ENCODE data around the gene LRMDA. TPM values are rescaled to one million over a fixed set of nuclear protein-coding genes. Genes with fewer than 3 reads are reported as not detected.

The LRMDA gene
- total RNA-seq, 1 donor from 2014 or later = 18.7 TPM

- no peak for TF ChIP-seq CTCF (IDR thresholded peaks at IDR 0.05; ENCODE audit: insufficient read depth, low read length, poor library complexity, severe bottlenecking)
- DNase-seq (ENCODE audit: low read depth) = no peak
- Histone ChIP-seq H3K4me3 (ENCODE audit: low read depth, low read length) (no peak overlapping the region), H3K27me3 (ENCODE audit: control insufficient read depth, insufficient read depth, low read length) (no peaks in the 10 kb centered on the region), H3K36me3 (ENCODE audit: control insufficient read depth, insufficient read depth, low read length) (no peaks in the 10 kb centered on the region)
Measured at GRCh38 chr10:75466886-75467285, 35.5 kb downstream of the LRMDA start.

DNA sequence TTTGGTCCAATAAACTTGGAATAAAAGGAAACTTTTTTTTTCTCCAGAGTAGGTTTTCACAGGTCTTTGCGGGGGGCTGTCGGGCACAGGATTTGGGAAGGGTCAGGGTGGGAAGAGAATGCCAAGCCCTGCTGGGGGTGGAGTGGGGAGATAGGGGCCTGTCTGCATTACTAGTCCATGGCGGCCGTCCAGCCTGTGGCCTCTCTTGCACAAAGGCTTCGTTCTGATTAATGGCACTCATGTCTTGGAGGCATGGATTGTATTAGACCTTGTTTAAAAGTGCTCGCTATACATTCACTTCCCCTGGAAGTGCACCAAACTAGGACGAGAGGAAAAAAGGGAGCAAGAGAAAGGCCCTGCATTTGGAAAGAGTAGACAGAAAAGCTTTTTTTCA, 37.2 kb downstream of the LRMDA start:
- H3K27me3 ChIP-seq (ENCODE audit: control insufficient read depth, insufficient read depth, low read length) = no peaks in the 10 kb centered on the region
- TF ChIP-seq CTCF (IDR thresholded peaks at IDR 0.05; ENCODE audit: insufficient read depth, low read length, poor library complexity, severe bottlenecking) = no peak
- DNase-seq (ENCODE audit: low read depth) = no peak
- no peak overlapping the region for H3K4me3 ChIP-seq (ENCODE audit: low read depth, low read length)
- no peaks in the 10 kb centered on the region for H3K36me3 ChIP-seq (ENCODE audit: control insufficient read depth, insufficient read depth, low read length)

- Histone ChIP-seq H3K27me3 (ENCODE audit: control insufficient read depth, insufficient read depth, low read length) (no peaks in the 10 kb centered on the region), H3K4me3 (ENCODE audit: low read depth, low read length) (no peak overlapping the region), H3K36me3 (ENCODE audit: control insufficient read depth, insufficient read depth, low read length) (no peaks in the 10 kb centered on the region)
- no peak for TF ChIP-seq CTCF (IDR thresholded peaks at IDR 0.05; ENCODE audit: insufficient read depth, low read length, poor library complexity, severe bottlenecking)
- DNase-seq (ENCODE audit: low read depth) = no peak
Measured at GRCh38 chr10:75469006-75469616, 37.7 kb downstream of the LRMDA start.

DNA sequence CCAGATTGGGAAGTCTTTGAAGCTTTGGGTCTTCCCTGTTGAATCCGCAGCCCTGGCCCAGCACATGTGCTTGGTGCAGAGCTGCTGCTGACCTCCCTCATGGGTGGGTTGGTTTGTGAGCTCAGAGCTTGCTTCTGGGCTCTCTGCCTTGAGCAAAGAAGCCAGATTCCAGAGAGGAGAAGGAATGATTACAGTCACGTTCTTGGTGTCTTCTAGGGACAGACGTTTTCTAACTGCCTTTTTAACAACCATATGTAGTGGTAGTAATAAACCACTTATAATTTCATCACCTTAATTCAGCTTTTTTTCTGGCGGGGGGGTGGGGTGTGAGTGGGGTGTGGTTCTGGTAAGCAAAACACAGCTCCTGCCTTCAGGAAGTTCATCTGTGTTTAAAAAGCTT, 39.5 kb downstream of the LRMDA start:
- TF ChIP-seq CTCF (IDR thresholded peaks at IDR 0.05; ENCODE audit: insufficient read depth, low read length, poor library complexity, severe bottlenecking) = no peak
- no peaks in the 10 kb centered on the region for H3K36me3 ChIP-seq (ENCODE audit: control insufficient read depth, insufficient read depth, low read length)
- no peak overlapping the region for H3K4me3 ChIP-seq (ENCODE audit: low read depth, low read length)
- H3K27me3 ChIP-seq (ENCODE audit: control insufficient read depth, insufficient read depth, low read length) = no peaks in the 10 kb centered on the region
- DNase-seq (ENCODE audit: low read depth) = no peak

DNA sequence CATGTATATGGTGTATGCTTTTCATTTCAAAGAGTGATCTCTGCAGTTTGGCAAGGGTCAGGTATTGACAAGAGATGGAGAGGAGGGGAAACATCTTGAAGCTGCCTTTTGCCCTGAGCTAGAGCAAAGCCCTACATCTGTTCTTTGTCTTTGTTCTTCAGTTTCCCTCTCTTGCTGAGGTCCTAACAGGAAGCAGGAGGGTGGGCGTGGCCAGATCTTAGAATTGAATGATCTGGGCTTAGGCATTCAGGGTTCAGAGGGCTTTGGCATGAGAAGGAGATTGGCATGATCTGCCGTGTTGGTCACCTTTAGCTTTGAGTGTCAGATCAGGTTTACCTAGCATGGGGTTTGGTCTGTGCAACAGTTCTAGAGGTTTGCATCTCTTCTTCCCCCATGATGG, 41.3 kb downstream of the LRMDA start:
- no peak for DNase-seq (ENCODE audit: low read depth)
- TF ChIP-seq CTCF (IDR thresholded peaks at IDR 0.05; ENCODE audit: insufficient read depth, low read length, poor library complexity, severe bottlenecking) = no peak
- H3K27me3 ChIP-seq (ENCODE audit: control insufficient read depth, insufficient read depth, low read length) = no peaks in the 10 kb centered on the region
- H3K36me3 ChIP-seq (ENCODE audit: control insufficient read depth, insufficient read depth, low read length) = no peaks in the 10 kb centered on the region
- H3K4me3 ChIP-seq (ENCODE audit: low read depth, low read length) = no peak overlapping the region

DNA sequence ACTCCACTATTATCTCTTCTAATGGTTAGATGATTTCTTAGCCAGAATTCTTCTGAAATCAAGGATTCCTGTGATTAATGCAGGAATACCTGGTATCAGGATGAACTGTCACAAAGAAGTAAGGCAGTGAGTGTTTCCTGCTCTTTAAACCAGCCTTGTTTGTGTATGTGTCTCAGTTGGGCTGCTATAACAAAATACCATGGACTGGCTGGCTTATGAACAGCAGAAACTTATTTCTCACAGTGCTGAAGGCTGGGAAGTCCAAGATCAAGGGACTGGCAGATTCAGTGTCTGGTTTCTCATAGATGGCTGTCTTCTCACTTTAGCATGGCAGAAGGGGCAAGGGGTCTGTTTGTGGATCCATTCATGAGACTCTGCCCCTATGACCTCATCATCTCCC, 42.7 kb downstream of the LRMDA start:
- Histone ChIP-seq H3K4me3 (ENCODE audit: low read depth, low read length) (no peak overlapping the region), H3K36me3 (ENCODE audit: control insufficient read depth, insufficient read depth, low read length) (no peaks in the 10 kb centered on the region), H3K27me3 (ENCODE audit: control insufficient read depth, insufficient read depth, low read length) (no peaks in the 10 kb centered on the region)
- TF ChIP-seq CTCF (IDR thresholded peaks at IDR 0.05; ENCODE audit: insufficient read depth, low read length, poor library complexity, severe bottlenecking) = no peak
- DNase-seq (ENCODE audit: low read depth) = no peak
